ENCODE data around the gene EFCAB6.

GRCh38 chr22:43567691-43568324 is 244.3 kb downstream of the EFCAB6 start:
- TF ChIP-seq CTCF (IDR thresholded peaks at IDR 0.05) (no peak), POLR2A (IDR thresholded peaks at IDR 0.05) (no peak), POLR2AphosphoS5 (IDR thresholded peaks at IDR 0.05) (no peak)
